Large intestine (tissue), 3 donors: ENCODE results near the gene ZDHHC14. TPM values are rescaled to one million over a fixed set of nuclear protein-coding genes. Genes with fewer than 3 reads are reported as not detected.
"Not testable (repeated sequence)": the region's sequence is repeated elsewhere in the genome, so short reads cannot be mapped to it uniquely, and the experiment has no call there.

Experiments used
- DNase-seq, 2 donors: peaks; one replicate each; pipeline versions ENCODE4 v3.0.0 to v3.0.0-alpha.2; 2013
- H3K27ac ChIP-seq: one replicate; pipeline ENCODE4 v1.5.1; 2013; ENCODE audit warnings: low read length
- H3K27me3 ChIP-seq: 2 replicates; pipeline ENCODE4 v1.6.1; 2013; ENCODE audit warnings: low read length; ENCODE audit not compliant: control insufficient read depth, insufficient read depth
- H3K36me3 ChIP-seq: 2 replicates; pipeline ENCODE4 v1.6.1; 2013; ENCODE audit warnings: low read length; ENCODE audit not compliant: control insufficient read depth, insufficient read depth
- H3K4me1 ChIP-seq: one replicate; pipeline ENCODE4 v1.6.1; 2013; ENCODE audit warnings: low read length; ENCODE audit not compliant: control insufficient read depth, insufficient read depth
- H3K4me3 ChIP-seq: one replicate; pipeline ENCODE4 v1.5.1; 2013; ENCODE audit warnings: low read length
- H3K9me3 ChIP-seq: one replicate; pipeline ENCODE4 v1.6.1; 2013; ENCODE audit warnings: mild to moderate bottlenecking, low read depth, low read length, moderate library complexity; ENCODE audit not compliant: control insufficient read depth
- WGBS: methylation state at CpG from one replicate; pipeline ENCODE4 v1.1.5; 2013; ENCODE audit warnings: low lambda C conversion rate; ENCODE audit not compliant: insufficient coverage; 5-methylcytosine and 5-hydroxymethylcytosine counted together
- polyA plus RNA-seq: library from polyadenylated mRNA; unstranded; fragments of 120-200 nt; gene quantifications from one replicate; pipeline ENCODE4 v1.2.1, GENCODE V29; 2013

The ZDHHC14 gene
- polyA plus RNA-seq, 1 donor: 26.5 TPM

GRCh38 chr6:157402996-157403685, 22.2 kb downstream of the ZDHHC14 start:
- Histone ChIP-seq H3K27me3 (no peaks in the 10 kb centered on the region), H3K27ac (no peak overlapping the region), H3K36me3 (peaks cover 16% of the 10 kb centered on the region), H3K4me1 (no peaks in the 10 kb centered on the region), H3K4me3 (no peak overlapping the region), H3K9me3 (no peaks in the 10 kb centered on the region)
- 89% methylated on average over 3 of the region's 3 CpGs for whole genome bisulfite sequencing
- DNase-seq: no peak

- no peak for DNase-seq
- H3K36me3 ChIP-seq: peaks cover 16% of the 10 kb centered on the region
- no peak overlapping the region for H3K27ac ChIP-seq
- no CpG with 5 or more reads among the region's 6 CpGs for WGBS
- H3K27me3 ChIP-seq: no peaks in the 10 kb centered on the region
- H3K4me1 ChIP-seq: no peaks in the 10 kb centered on the region
- H3K4me3 ChIP-seq: no peak overlapping the region
- no peaks in the 10 kb centered on the region for H3K9me3 ChIP-seq
Observed at GRCh38 chr6:157403686-157404051, 22.7 kb downstream of the ZDHHC14 start.

- WGBS: 76% methylated on average over 3 of the region's 6 CpGs
- no peaks in the 10 kb centered on the region for H3K27me3 ChIP-seq
- no peak for DNase-seq
- no peak overlapping the region for H3K4me3 ChIP-seq
- peaks cover 5% of the 10 kb centered on the region for H3K36me3 ChIP-seq
- no peaks in the 10 kb centered on the region for H3K9me3 ChIP-seq
- no peak overlapping the region for H3K27ac ChIP-seq
- no peaks in the 10 kb centered on the region for H3K4me1 ChIP-seq
Observed at GRCh38 chr6:157405986-157406385, 25.0 kb downstream of the ZDHHC14 start.

- Histone ChIP-seq H3K36me3 (peaks cover 4% of the 10 kb centered on the region), H3K4me1 (no peaks in the 10 kb centered on the region), H3K9me3 (no peaks in the 10 kb centered on the region), H3K27ac (no peak overlapping the region), H3K27me3 (no peaks in the 10 kb centered on the region), H3K4me3 (no peak overlapping the region)
- no CpG with 5 or more reads among the region's 7 CpGs for WGBS
- DNase-seq: no peak
Observed at GRCh38 chr6:157406661-157407060, 25.7 kb downstream of the ZDHHC14 start.

GRCh38 chr6:157407646-157408045, 26.7 kb downstream of the ZDHHC14 start:
- WGBS: 22% methylated on average over 2 of the region's 3 CpGs
- H3K9me3 ChIP-seq: no peaks in the 10 kb centered on the region
- no peak overlapping the region for H3K4me3 ChIP-seq
- H3K4me1 ChIP-seq: no peaks in the 10 kb centered on the region
- no peaks in the 10 kb centered on the region for H3K36me3 ChIP-seq
- no peaks in the 10 kb centered on the region for H3K27me3 ChIP-seq
- DNase-seq: peak in 1 of 2 donors; percentile 53
- H3K27ac ChIP-seq: no peak overlapping the region

GRCh38 chr6:157408427-157408826, 27.4 kb downstream of the ZDHHC14 start:
- H3K4me3 ChIP-seq, DNase-seq, H3K36me3 ChIP-seq, H3K27me3 ChIP-seq, H3K4me1 ChIP-seq, H3K27ac ChIP-seq, H3K9me3 ChIP-seq: not testable (repeated sequence)
- no CpG with 5 or more reads among the region's 5 CpGs for WGBS

- no peak overlapping the region for H3K4me3 ChIP-seq
- H3K4me1 ChIP-seq: no peaks in the 10 kb centered on the region
- no peaks in the 10 kb centered on the region for H3K27me3 ChIP-seq
- WGBS: 100% methylated on average over 1 of the region's 5 CpGs
- H3K36me3 ChIP-seq: peaks cover 3% of the 10 kb centered on the region
- no peak overlapping the region for H3K27ac ChIP-seq
- no peak for DNase-seq
- no peaks in the 10 kb centered on the region for H3K9me3 ChIP-seq
Observed at GRCh38 chr6:157410045-157410444, 29.1 kb downstream of the ZDHHC14 start.

- Histone ChIP-seq H3K4me3 (no peak overlapping the region), H3K9me3 (no peaks in the 10 kb centered on the region), H3K36me3 (peaks cover 3% of the 10 kb centered on the region), H3K27me3 (no peaks in the 10 kb centered on the region), H3K4me1 (no peaks in the 10 kb centered on the region), H3K27ac (no peak overlapping the region)
- no peak for DNase-seq
- no CpG with 5 or more reads among the region's 1 CpG for WGBS
Observed at GRCh38 chr6:157411368-157411767, 30.4 kb downstream of the ZDHHC14 start.

- Histone ChIP-seq H3K36me3 (peaks cover 3% of the 10 kb centered on the region), H3K27ac (no peak overlapping the region), H3K9me3 (no peaks in the 10 kb centered on the region), H3K4me3 (no peak overlapping the region), H3K4me1 (no peaks in the 10 kb centered on the region), H3K27me3 (no peaks in the 10 kb centered on the region)
- 100% methylated on average over 1 of the region's 11 CpGs for WGBS
- DNase-seq: no peak
Observed at GRCh38 chr6:157412791-157413190, 31.8 kb downstream of the ZDHHC14 start.

- DNase-seq: no peak
- Histone ChIP-seq H3K4me1 (peaks cover 15% of the 10 kb centered on the region), H3K9me3 (no peaks in the 10 kb centered on the region), H3K4me3 (no peak overlapping the region), H3K36me3 (peaks cover 3% of the 10 kb centered on the region), H3K27ac (no peak overlapping the region), H3K27me3 (no peaks in the 10 kb centered on the region)
- WGBS: no CpG with 5 or more reads among the region's 8 CpGs
Observed at GRCh38 chr6:157420497-157420896, 39.5 kb downstream of the ZDHHC14 start.

- Histone ChIP-seq H3K27ac (peak overlapping the region; percentile 16), H3K4me3 (no peak overlapping the region), H3K27me3 (no peaks in the 10 kb centered on the region), H3K36me3 (no peaks in the 10 kb centered on the region), H3K4me1 (peaks cover 20% of the 10 kb centered on the region), H3K9me3 (no peaks in the 10 kb centered on the region)
- DNase-seq: peak in 1 of 2 donors; percentile 59
- 0% methylated on average over 1 of the region's 11 CpGs for WGBS
Observed at GRCh38 chr6:157424491-157425020, 43.6 kb downstream of the ZDHHC14 start.
